OCI-LY3 (cell line): Measurements from ENCODE around the gene ERI3.

Experiments used
- H2AFZ ChIP-seq: fragments of 200-600, 300-600 bp; shearing (Covaris generic); 2 replicates; pipeline ENCODE4 v1.6.0; 2014; ENCODE audit warnings: antibody characterized with exemption, low read depth, low read length
- H3K27ac ChIP-seq: fragments of 200-600, 300-600 bp; sonication (generic); 2 replicates; pipeline ENCODE4 v1.5.1; 2014; ENCODE audit warnings: mild to moderate bottlenecking, low read length, moderate library complexity, mixed read lengths
- H3K27me3 ChIP-seq: fragments of 200-600, 300-600 bp; sonication (generic); 2 replicates; pipeline ENCODE4 v1.6.1; 2014; ENCODE audit warnings: low read depth, low read length, mixed read lengths
- H3K36me3 ChIP-seq: fragments of 200-600, 300-600 bp; sonication (generic); replicated peaks from 2 replicates; pipeline ENCODE3; 2014; ENCODE audit warnings: low read depth, low read length, mixed read lengths
- H3K4me1 ChIP-seq: fragments of 300-600, 200-600 bp; sonication (generic); 2 replicates; pipeline ENCODE4 v1.6.1; 2014; ENCODE audit warnings: low read length, mixed read lengths
- H3K4me2 ChIP-seq: fragments of 200-600, 300-600 bp; sonication (generic); 2 replicates; pipeline ENCODE4 v1.6.1; 2014; ENCODE audit warnings: low read length, mixed read lengths
- H3K4me3 ChIP-seq: fragments of 300-600, 200-600 bp; sonication (generic); 2 replicates; pipeline ENCODE4 v1.5.1; 2014; ENCODE audit warnings: antibody characterized with exemption, mild to moderate bottlenecking, low read length, moderate library complexity
- H3K79me2 ChIP-seq: fragments of 300-600, 200-600 bp; shearing (Covaris generic); 2 replicates; pipeline ENCODE4 v1.6.1; 2014; ENCODE audit warnings: mild to moderate bottlenecking, low read length, mixed read lengths
- H3K9ac ChIP-seq: fragments of 300-600, 200-600 bp; shearing (Covaris generic); 2 replicates; pipeline ENCODE4 v1.6.0; 2014; ENCODE audit warnings: mild to moderate bottlenecking, low read length, moderate library complexity
- H3K9me3 ChIP-seq: fragments of 200-600, 300-600 bp; shearing (Covaris generic); 2 replicates; pipeline ENCODE4 v1.6.1; 2014; ENCODE audit warnings: low read length, mixed read lengths; ENCODE audit not compliant: insufficient read depth
- H4K20me1 ChIP-seq: fragments of 200-600, 300-600 bp; sonication (generic); 2 replicates; pipeline ENCODE4 v1.6.1; 2016; ENCODE audit warnings: low read length, mixed read lengths; ENCODE audit not compliant: insufficient read depth
- EZH2phosphoT487 ChIP-seq: fragments of 200-600 bp; shearing (Covaris generic); IDR thresholded peaks from 2 replicates; pipeline ENCODE4 v1.6.1; 2018; ENCODE audit warnings: antibody characterized with exemption, mixed run types, low read depth
- TF ChIP-seq, protein P1 (sequence below): fragments of 200-600, 300-600 bp; sonication (generic); IDR thresholded peaks from 2 replicates; pipeline ENCODE4 v1.5.1; 2014; ENCODE audit warnings: antibody characterized with exemption, low read length, low read depth

ERI3 gene

GRCh38 chr1:44328671-44329416, 26.2 kb downstream of the ERI3 start:
- no peak overlapping the region for H3K9ac ChIP-seq
- H3K36me3 ChIP-seq = no peaks in the 10 kb centered on the region
- H3K4me3 ChIP-seq = no peak overlapping the region
- no peak overlapping the region for H3K4me2 ChIP-seq
- H3K4me1 ChIP-seq = no peaks in the 10 kb centered on the region
- H4K20me1 ChIP-seq = no peaks in the 10 kb centered on the region
- TF ChIP-seq EZH2phosphoT487 = no peak
- TF ChIP-seq, protein P1, sequence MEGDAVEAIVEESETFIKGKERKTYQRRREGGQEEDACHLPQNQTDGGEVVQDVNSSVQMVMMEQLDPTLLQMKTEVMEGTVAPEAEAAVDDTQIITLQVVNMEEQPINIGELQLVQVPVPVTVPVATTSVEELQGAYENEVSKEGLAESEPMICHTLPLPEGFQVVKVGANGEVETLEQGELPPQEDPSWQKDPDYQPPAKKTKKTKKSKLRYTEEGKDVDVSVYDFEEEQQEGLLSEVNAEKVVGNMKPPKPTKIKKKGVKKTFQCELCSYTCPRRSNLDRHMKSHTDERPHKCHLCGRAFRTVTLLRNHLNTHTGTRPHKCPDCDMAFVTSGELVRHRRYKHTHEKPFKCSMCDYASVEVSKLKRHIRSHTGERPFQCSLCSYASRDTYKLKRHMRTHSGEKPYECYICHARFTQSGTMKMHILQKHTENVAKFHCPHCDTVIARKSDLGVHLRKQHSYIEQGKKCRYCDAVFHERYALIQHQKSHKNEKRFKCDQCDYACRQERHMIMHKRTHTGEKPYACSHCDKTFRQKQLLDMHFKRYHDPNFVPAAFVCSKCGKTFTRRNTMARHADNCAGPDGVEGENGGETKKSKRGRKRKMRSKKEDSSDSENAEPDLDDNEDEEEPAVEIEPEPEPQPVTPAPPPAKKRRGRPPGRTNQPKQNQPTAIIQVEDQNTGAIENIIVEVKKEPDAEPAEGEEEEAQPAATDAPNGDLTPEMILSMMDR = no peak
- H3K9me3 ChIP-seq = no peaks in the 10 kb centered on the region
- no peaks in the 10 kb centered on the region for H3K79me2 ChIP-seq
- H3K27ac ChIP-seq = no peak overlapping the region
- no peaks in the 10 kb centered on the region for H3K27me3 ChIP-seq
- no peak overlapping the region for H2AFZ ChIP-seq

- no peak overlapping the region for H3K4me2 ChIP-seq
- no peak overlapping the region for H3K27ac ChIP-seq
- H3K4me3 ChIP-seq = no peak overlapping the region
- H3K9me3 ChIP-seq = no peaks in the 10 kb centered on the region
- no peak overlapping the region for H2AFZ ChIP-seq
- TF ChIP-seq, protein P1 = no peak
- TF ChIP-seq EZH2phosphoT487 = no peak
- H3K9ac ChIP-seq = no peak overlapping the region
- H3K4me1 ChIP-seq = no peaks in the 10 kb centered on the region
- no peaks in the 10 kb centered on the region for H4K20me1 ChIP-seq
- no peaks in the 10 kb centered on the region for H3K36me3 ChIP-seq
- no peaks in the 10 kb centered on the region for H3K79me2 ChIP-seq
- no peaks in the 10 kb centered on the region for H3K27me3 ChIP-seq
Measured at GRCh38 chr1:44327679-44328491, 27.2 kb downstream of the ERI3 start.

GRCh38 chr1:44326821-44327465, 28.1 kb downstream of the ERI3 start:
- Histone ChIP-seq H3K27me3 (no peaks in the 10 kb centered on the region), H2AFZ (no peak overlapping the region), H3K9me3 (no peaks in the 10 kb centered on the region), H3K36me3 (no peaks in the 10 kb centered on the region), H3K79me2 (no peaks in the 10 kb centered on the region), H3K9ac (no peak overlapping the region), H3K27ac (no peak overlapping the region), H4K20me1 (no peaks in the 10 kb centered on the region), H3K4me2 (no peak overlapping the region), H3K4me1 (no peaks in the 10 kb centered on the region), H3K4me3 (no peak overlapping the region)
- TF ChIP-seq, protein P1 = no peak
- no peak for TF ChIP-seq EZH2phosphoT487
